Parathyroid adenoma (tissue), 2 donors: Measurements from ENCODE around the gene SPATA19.

ENCODE experiments used
- H2AFZ ChIP-seq: fragments of 300-600 bp; sonication (generic); one replicate; pipeline ENCODE4 v1.7.0; 2017; ENCODE audit warnings: antibody characterized with exemption, mild to moderate bottlenecking
- H3K27ac ChIP-seq: fragments of 300-600 bp; sonication (generic); one replicate; pipeline ENCODE4 v1.7.0; 2017
- H3K27me3 ChIP-seq: fragments of 300-600 bp; sonication (generic); one replicate; pipeline ENCODE4 v1.7.0; 2017; ENCODE audit warnings: low read length; ENCODE audit not compliant: control insufficient read depth, insufficient read depth
- H3K36me3 ChIP-seq: fragments of 300-600 bp; sonication (generic); one replicate; pipeline ENCODE4 v1.7.0; 2017; ENCODE audit warnings: low read length; ENCODE audit not compliant: control insufficient read depth, insufficient read depth
- H3K4me1 ChIP-seq: fragments of 300-600 bp; sonication (generic); one replicate; pipeline ENCODE4 v1.7.0; 2017; ENCODE audit warnings: control low read depth
- H3K4me2 ChIP-seq: fragments of 300-600 bp; sonication (generic); one replicate; pipeline ENCODE4 v1.7.0; 2017; ENCODE audit warnings: low read length
- H3K4me3 ChIP-seq: fragments of 300-600 bp; sonication (generic); one replicate; pipeline ENCODE4 v1.7.0; 2017; ENCODE audit warnings: low read depth, low read length
- H3K79me2 ChIP-seq: fragments of 300-600 bp; sonication (generic); one replicate; pipeline ENCODE4 v1.7.0; 2017; ENCODE audit warnings: control low read depth
- H3K9ac ChIP-seq: fragments of 300-600 bp; sonication (generic); one replicate; pipeline ENCODE4 v1.7.0; 2017; ENCODE audit warnings: mild to moderate bottlenecking
- H3K9me3 ChIP-seq: fragments of 300-600 bp; sonication (generic); one replicate; pipeline ENCODE4 v1.7.0; 2017; ENCODE audit warnings: low read length; ENCODE audit not compliant: control insufficient read depth
- CTCF ChIP-seq: fragments of 300-600 bp; sonication (generic); IDR thresholded peaks from one replicate; pipeline ENCODE4 v1.7.0; 2017; ENCODE audit warnings: antibody characterized with exemption, mild to moderate bottlenecking
- donor health status: primary hyperparathyroidism.

Gene SPATA19

GRCh38 chr11:133840479-133840941 is 4.8 kb downstream of the SPATA19 start:
- Histone ChIP-seq H3K4me2 (no peak overlapping the region), H3K79me2 (no peaks in the 10 kb centered on the region), H3K36me3 (no peaks in the 10 kb centered on the region), H3K27ac (no peak overlapping the region), H3K9ac (no peak overlapping the region), H2AFZ (no peak overlapping the region), H3K27me3 (no peaks in the 10 kb centered on the region), H3K4me3 (no peak overlapping the region), H3K9me3 (no peaks in the 10 kb centered on the region), H3K4me1 (no peaks in the 10 kb centered on the region)
- TF ChIP-seq CTCF, result no peak

- H3K4me1 ChIP-seq, result no peaks in the 10 kb centered on the region
- H3K36me3 ChIP-seq, result no peaks in the 10 kb centered on the region
- H3K4me2 ChIP-seq, result no peak overlapping the region
- H2AFZ ChIP-seq, result no peak overlapping the region
- no peak overlapping the region for H3K4me3 ChIP-seq
- H3K9ac ChIP-seq, result no peak overlapping the region
- no peak overlapping the region for H3K27ac ChIP-seq
- no peaks in the 10 kb centered on the region for H3K9me3 ChIP-seq
- no peaks in the 10 kb centered on the region for H3K79me2 ChIP-seq
- TF ChIP-seq CTCF, result no peak
- no peaks in the 10 kb centered on the region for H3K27me3 ChIP-seq
Observed at GRCh38 chr11:133835593-133836548, 9.4 kb downstream of the SPATA19 start.

GRCh38 chr11:133834682-133835592 is 10.4 kb downstream of the SPATA19 start:
- Histone ChIP-seq H3K27ac (no peak overlapping the region), H3K9me3 (no peaks in the 10 kb centered on the region), H3K4me3 (no peak overlapping the region), H2AFZ (no peak overlapping the region), H3K36me3 (no peaks in the 10 kb centered on the region), H3K4me1 (no peaks in the 10 kb centered on the region), H3K9ac (no peak overlapping the region), H3K4me2 (no peak overlapping the region), H3K27me3 (no peaks in the 10 kb centered on the region), H3K79me2 (no peaks in the 10 kb centered on the region)
- peak; percentile 49 for TF ChIP-seq CTCF

GRCh38 chr11:133833898-133834681 is 11.2 kb downstream of the SPATA19 start:
- no peak overlapping the region for H3K27ac ChIP-seq
- no peaks in the 10 kb centered on the region for H3K79me2 ChIP-seq
- H3K9me3 ChIP-seq, result no peaks in the 10 kb centered on the region
- H3K4me2 ChIP-seq, result no peak overlapping the region
- no peak overlapping the region for H3K9ac ChIP-seq
- no peaks in the 10 kb centered on the region for H3K4me1 ChIP-seq
- H2AFZ ChIP-seq, result no peak overlapping the region
- no peaks in the 10 kb centered on the region for H3K27me3 ChIP-seq
- no peaks in the 10 kb centered on the region for H3K36me3 ChIP-seq
- no peak overlapping the region for H3K4me3 ChIP-seq
- TF ChIP-seq CTCF, result no peak
